ENCODE results near the gene EDAR.

Gene EDAR

GRCh38 chr2:108906403-108907077, 82.5 kb downstream of the EDAR start:
- DNase-seq: no peak

GRCh38 chr2:108905906-108906305, 83.1 kb downstream of the EDAR start:
- no peak for DNase-seq

- no peak for DNase-seq
Observed at GRCh38 chr2:108905176-108905575, 83.8 kb downstream of the EDAR start.

- DNase-seq: no peak
Observed at GRCh38 chr2:108904680-108905079, 84.3 kb downstream of the EDAR start.

- DNase-seq: no peak
Observed at GRCh38 chr2:108898315-108899082, 90.5 kb downstream of the EDAR start.

GRCh38 chr2:108896741-108897140, 92.3 kb downstream of the EDAR start:
- DNase-seq: no peak

- no peak for DNase-seq
Observed at GRCh38 chr2:108895188-108895587, 93.8 kb downstream of the EDAR start.

- no peak for DNase-seq
Observed at GRCh38 chr2:108894766-108895165, 94.3 kb downstream of the EDAR start.

GRCh38 chr2:108893277-108893676, 95.7 kb downstream of the EDAR start:
- DNase-seq: no peak

- DNase-seq: no peak
Observed at GRCh38 chr2:108889907-108890306, 99.1 kb downstream of the EDAR start.

GRCh38 chr2:108884619-108885018, 104.4 kb downstream of the EDAR start:
- DNase-seq: no peak

GRCh38 chr2:108878276-108878675, 110.7 kb downstream of the EDAR start:
- DNase-seq: no peak

- DNase-seq: no peak
Observed at GRCh38 chr2:108877506-108877905, 111.5 kb downstream of the EDAR start.

- no peak for DNase-seq
Observed at GRCh38 chr2:108870069-108870644, 118.9 kb downstream of the EDAR start.

GRCh38 chr2:108869542-108869941, 119.5 kb downstream of the EDAR start:
- no peak for DNase-seq

- DNase-seq: no peak
Observed at GRCh38 chr2:108868911-108869310, 120.1 kb downstream of the EDAR start.

- DNase-seq: no peak
Observed at GRCh38 chr2:108866041-108866440, 123.0 kb downstream of the EDAR start.

- no peak for DNase-seq
Observed at GRCh38 chr2:108858894-108859293, 130.1 kb downstream of the EDAR start.

GRCh38 chr2:108855194-108855593, 133.8 kb downstream of the EDAR start:
- DNase-seq: no peak

GRCh38 chr2:108854484-108854883, 134.5 kb downstream of the EDAR start:
- DNase-seq: no peak

GRCh38 chr2:108853421-108853820, 135.6 kb downstream of the EDAR start:
- DNase-seq: no peak

- DNase-seq: no peak
Observed at GRCh38 chr2:108852375-108852774, 136.6 kb downstream of the EDAR start.

GRCh38 chr2:108847000-108847399, 142.0 kb downstream of the EDAR start:
- no peak for DNase-seq

GRCh38 chr2:108845923-108846322, 143.1 kb downstream of the EDAR start:
- DNase-seq: no peak
